T-helper 1 cell (primary cell): ENCODE results near the gene ADAMTS13.
"Not testable (repeated sequence)": the region's sequence is repeated elsewhere in the genome, so short reads cannot be mapped to it uniquely, and the experiment has no call there.

Source experiments
- DNase-seq, 5 donors: peaks; one replicate each; pipeline ENCODE4 v3.0.0-alpha.2; 2012 to 2020
- total RNA-seq, 4 donors: gene quantifications; one replicate each; lab custom pipeline; 2026; lab: John Stamatoyannopoulos, UW

ADAMTS13 gene
- 1.9 to 2.7 (median 2.1) reads per million in 4 donors for total RNA-seq

DNA sequence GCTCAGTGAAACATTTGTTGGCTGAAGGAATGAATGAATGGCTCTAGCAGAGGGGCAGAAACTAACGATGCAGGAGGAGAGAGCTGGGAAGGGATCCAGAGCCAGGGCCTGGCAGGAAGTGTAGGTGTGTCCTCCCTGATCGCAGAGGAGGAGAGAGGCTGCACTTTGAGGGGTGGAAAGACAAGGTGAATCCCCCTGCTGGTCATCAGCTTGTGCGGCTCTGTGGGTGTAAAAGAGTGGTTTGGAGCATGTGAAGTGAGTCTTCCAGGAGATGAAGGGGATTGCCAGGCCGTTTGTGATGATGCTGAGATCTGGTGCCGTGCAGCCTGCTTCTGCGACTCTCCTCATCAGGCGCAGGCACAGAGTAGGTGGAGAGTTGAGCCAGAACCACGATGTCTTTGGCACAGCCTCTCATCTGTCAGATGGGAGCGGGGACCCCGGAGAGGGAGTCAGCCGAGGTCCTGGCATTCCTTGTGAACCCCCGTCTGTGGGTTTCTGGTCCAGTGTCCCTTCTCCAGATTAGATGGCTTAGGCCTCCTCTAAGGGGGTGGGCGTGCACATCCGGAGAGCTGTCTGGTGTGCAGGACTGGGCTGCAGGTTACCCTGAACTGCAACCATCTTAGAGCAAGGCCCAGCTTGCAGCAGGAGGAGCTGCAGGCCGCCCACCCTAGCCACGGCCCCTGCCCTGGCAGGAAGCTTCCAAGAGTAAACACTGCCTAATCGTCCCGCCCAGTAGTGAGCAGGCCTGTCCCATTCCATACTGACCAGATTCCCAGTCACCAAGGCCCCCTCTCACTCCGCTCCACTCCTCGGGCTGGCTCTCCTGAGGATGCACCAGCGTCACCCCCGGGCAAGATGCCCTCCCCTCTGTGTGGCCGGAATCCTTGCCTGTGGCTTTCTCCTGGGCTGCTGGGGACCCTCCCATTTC is at the start of gene ADAMTS13:
Gene ADAMTS13, plus strand, starts transcription at position 753 of the 928 bp plus-strand sequence. Its CDS starts 77 bp downstream, at position 830.
- peak in 1 of 5 donors; percentile 26 for DNase-seq

DNA sequence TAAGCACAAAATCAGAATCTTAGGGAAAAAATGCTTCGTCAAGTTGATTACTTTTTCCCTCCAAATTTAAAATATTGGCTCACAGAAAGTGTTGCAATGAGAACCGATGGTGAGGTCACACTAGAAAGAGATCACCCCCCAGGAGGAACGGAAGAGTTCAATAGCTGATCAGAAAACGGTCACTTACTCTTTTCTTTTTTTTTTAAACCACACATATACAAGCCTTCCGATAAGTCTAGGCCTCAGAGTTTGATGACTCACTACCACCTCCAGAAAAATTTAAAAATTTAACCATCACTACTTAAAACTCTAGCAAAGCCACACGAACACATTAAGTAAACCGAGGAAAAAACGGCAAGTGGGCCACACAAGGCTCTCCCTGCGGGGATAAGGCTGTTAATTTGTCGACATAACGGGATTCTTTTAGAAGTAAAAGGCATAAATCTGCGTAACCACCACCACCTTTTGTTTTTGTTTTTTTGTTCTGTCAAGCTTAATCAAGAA is 47.5 kb upstream of the ADAMTS13 start:
- peak in 1 of 5 donors; percentile 81 for DNase-seq

DNA sequence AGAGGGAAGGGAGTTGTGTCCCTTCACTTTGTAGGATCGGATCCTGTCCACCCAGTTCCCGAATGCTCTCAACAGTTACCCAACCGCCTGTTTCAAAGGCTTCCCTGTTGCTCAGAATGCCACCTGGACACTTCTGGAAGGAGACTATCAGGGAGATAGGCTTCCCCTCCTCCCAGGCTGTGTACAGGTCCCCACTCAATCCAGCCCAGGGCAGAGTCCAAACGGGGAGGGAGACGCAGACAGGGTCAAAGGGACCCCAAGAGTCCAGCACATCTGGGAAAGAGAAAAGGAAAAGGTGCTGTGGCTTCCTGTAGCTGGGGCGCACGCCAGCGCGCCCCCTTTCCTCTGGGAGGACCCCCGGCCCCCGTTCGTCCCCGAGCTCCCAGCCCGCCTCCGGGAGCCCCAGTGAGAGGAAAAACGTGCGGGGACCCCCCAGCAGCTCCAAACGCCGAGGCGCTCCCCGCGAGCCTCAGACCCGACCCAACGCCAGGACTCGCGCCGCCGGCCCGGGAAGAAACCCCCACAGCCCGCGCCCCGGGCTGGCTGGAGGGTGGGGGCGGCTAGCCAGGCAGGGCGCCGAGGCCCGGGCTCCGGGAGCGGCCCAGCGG is 46.9 kb upstream of the ADAMTS13 start:
- peak in 2 of 5 donors; percentile 15 to 46 for DNase-seq

DNA sequence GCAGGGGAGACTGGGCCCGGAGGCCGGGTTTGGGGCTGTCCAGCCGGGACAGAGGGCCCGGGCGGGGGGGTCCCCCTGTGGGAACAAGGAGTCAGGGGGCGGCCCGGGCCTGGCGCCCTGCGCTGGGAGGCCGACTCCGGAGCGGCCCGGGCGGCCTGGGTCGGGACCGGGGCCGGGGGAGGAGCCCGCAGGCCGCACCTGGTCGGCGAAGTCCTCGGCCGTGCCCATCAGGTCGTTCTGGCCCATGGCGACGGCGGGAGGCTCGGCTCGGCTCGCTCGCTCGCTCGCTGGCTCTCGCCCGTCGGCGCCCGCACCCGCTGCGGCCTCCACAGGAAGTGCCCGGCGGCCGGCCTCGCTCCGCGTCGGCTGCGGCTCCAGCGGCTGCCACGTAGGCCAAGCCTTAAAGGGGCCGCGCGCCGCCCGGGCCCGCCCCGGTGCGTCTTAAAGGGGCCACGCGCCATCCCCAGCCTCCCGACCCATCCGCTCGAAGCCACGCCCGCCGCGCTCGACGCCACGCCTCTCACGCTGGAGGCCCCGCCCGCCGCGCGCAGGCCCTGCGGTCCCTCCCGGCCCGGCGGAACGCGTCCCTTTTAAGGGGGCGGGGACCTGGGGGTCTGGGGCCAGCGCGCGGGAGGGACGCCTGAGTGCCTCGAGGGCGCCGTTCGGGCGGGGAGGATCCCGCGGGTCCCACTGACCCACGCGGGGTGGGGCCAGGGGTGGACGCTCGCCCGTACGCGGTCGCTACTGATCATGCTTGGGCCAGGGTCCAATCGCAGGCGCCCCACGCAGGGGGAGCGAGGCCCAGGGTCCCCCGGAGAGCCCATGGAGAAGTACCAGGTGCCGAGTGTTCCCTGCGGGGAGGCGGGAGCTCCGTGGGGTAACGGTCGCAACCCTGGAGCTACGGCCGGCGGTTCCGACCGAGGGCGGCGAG is 46.2 kb upstream of the ADAMTS13 start, which contains the start of the genes STKLD1 and SURF4:
Gene STKLD1, plus strand, starts transcription at position 643 of the 931 bp plus-strand sequence. Its CDS starts 108 bp downstream, at position 751.
Gene SURF4, minus strand, starts transcription at position 337 of the 931 bp plus-strand sequence. Its CDS starts 91 bp downstream, at position 246.
- peak; percentile 82 to 95 (median 89) for DNase-seq

DNA sequence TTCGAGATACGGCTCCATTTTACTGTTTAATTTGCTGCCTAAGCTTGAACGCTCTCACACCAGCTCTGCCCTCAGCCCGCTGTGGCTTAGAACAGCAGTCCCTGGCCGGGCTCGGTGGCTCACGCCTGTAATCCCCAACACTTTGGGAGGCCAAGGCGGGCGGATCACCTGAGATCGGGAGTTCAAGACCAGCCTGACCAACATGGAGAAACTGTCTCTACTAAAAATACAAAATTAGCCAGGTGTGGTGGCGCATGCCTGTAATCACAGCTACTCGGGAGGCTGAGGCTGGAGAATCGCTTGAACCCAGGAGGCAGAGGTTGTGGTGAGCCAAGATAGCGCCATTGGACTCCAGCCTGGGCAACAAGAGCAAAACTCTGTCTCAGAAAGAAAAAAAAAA is 44.9 kb upstream of the ADAMTS13 start:
- not testable (repeated sequence) for DNase-seq

DNA sequence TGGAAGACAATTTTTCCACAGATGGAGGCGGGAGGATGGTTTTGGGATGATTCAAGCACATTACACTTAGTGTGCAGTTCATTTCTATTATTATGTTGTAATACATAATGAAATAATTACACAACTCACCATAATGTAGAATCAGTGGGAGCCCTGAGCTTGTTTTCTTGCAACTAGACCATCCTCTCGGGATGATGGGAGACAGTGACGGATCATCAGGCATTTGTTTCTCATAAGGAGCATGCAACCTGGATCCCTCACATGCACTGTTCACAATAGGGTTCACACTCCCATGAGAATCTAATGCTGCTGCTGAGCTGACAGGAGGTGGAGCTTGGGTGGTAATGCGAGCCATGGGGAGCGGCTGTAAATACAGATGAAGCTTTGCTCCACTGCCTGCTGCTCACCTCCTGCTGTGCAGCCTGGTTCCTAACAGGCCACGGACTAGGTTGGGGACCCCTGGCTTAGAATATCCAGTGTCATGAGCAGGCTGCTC is 44.4 kb upstream of the ADAMTS13 start:
- no peak for DNase-seq

DNA sequence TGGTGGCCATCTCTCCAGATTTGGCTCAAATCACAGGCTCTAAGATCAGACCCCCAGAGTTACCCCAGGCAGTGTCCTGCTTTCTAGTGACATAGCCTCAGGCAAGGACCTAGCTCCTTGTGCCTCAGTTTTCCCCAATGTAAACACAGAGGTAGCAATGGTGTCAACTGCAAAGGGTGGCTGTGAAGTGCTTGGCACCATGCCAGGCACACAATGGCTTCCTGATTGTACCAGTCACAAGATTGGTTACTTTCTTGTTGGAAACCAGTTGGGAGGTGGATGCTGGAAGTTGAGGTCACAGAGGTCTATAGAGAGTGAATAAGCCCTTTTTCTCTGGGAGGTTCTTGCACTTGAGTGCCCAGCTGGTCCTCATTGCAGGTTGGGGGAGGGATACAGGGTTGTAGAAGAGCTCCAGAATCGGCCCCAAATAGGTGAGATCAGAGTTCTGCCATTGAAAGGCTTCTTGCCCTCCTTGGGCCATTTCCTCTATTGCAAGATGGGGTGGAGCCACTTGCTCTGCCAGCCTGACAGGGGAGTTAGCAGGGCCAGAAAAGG is 43.7 kb upstream of the ADAMTS13 start:
- DNase-seq, result no peak

DNA sequence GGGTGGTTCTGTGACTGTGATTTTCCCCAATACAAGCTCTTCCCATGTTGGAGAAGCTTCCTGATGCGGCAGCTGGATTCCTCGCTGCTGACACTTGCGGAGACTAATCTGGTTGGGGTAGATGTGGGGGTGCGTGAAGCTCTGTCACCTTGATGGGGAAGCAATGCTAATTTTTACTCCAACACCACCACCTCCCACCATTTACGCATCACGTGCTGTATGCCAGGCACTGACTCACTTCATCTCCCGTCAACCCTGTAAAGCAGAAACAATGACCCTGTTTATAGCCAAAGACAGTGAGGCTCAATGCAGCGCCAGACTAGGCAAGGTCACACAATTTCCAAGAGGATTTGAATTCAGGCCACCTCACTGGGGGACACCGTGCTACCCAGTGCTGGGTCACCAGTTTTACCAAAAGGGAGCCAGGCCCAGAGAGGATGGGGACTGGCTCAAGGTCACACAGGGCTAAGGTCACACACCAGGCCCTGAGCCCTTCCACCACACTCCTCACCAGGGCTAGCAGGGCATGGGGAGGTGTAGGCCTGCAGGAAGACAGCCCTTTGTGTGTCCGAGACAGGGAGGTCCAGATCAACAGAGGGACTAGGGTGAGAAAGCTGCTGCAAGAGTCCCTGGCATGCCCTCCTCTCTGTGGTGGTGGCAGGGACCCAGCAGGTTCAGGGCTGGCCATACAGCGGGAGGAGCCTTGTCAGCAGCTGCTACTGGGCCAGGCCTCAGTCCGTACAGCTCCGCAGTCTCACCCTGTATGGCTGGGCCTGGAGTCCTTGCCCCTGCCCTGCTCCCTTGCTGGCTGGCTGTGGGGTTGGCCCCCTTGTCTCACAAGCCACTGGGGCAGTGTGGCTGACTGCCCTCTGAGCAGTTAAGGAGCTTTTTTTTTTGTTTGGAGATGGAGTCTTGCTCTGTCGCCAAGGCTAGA is 42.7 kb upstream of the ADAMTS13 start:
- no peak for DNase-seq

DNA sequence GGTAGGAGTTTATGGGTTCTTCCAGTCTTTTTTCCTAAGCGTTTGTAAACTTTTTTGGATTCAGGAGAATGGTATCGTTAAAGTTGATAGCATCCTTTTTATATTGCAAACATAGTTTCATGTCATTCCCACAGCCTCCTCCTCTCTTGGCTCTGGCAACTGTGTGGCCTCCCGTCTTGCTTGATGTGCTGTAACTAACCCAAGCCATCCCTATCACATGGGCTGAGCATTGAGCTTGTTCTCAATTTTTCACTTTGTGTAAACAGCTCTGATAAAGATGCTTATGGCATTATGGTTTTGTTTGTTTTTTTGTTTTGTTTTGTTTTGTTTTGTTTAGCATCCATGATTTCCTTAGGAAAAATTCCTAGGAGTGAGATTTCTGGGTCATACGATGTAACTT is 41.4 kb upstream of the ADAMTS13 start:
- DNase-seq, result no peak

DNA sequence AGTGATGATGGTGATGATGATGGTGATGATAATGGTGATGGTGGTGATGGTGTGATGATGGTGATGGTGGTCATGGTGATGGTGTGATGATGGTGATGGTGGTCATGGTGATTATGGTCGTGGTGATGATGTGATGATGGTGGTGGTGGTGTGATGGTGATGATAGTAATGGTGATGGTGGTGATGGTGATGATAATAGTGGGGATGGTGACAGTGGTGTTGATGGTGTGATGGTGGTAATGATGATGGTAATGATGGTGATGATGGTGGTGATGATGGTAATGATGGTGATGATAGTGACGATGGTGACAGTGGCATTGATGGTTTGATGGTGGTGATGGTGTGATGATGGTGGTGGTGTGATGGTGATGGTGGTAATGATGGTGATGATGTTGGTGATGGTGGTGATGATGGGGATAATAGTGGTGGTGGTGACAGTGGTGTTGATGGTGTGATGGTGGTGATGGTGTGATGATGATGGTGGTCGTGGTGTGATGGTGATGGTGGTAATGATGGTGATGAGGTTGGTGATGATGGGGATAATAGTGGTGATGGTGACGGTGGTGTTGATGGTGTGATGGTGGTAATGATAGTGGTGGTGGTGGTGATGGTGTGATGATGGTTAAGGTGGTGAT is 39.5 kb upstream of the ADAMTS13 start:
- DNase-seq, result no peak

DNA sequence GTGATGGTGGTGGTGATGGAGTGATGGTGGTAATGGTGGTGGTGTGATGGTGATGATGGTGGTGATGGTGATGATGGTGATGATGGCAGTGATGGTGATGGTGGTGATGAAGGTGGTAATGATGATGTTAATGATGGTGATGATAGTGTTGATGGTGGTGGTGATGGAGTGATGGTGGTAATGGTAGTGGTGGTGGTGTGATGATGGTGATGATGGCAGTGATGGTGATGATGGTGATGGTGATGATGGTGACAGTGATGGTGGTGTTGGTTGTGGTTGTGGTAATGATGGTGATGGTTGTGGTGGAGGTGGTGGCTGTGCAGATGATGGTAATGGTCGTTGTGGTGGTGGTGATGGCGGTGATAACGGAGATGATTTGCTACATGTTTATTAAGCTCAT is 38.7 kb upstream of the ADAMTS13 start:
- no peak for DNase-seq

DNA sequence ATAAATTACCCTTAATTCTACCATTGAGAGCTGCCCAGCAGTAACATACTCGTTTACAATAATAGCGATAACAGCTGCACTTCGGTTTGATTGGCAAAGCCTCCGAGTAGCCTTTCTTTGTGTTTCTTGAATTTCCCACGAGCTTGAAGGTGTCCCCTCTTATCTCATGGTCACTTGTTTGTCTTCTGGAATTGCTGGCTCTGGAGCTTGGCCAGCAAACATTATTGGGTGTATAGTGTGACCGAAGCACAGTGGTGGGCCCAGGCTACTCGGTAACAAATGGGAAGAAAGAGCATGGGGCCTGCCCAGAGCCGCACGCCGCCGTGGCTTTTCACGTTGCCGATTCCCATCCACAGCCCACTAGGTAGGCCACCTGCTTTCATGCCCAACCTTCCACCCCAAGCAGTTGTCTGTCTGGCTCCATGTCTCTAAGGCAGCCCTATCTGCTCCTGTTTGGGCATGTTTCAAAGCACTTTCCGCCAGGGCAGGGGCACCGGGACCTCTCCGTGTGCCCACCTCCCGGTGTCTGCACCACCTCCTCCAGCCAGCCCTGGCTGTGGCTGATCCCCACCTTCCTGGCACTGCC is 37.3 kb upstream of the ADAMTS13 start:
- DNase-seq, result no peak

DNA sequence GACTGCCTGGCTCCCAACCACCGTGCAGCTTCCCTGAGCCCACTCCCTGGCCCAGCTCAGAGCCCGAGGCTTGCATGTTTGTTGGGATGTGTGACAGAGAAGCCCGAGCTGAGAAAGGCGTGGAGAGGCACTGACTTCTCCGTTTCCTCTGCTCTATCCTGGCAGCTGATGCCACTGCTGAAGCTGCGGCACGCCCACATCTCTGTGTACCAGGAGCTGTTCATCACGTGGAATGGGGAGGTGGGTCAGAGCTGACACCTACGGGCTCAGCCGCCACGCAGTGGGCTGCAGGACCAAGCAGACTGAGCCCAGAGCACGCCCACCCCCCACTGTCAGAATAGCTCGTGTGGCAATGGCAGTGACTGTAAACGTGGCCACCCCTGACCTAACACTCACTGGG is 36.7 kb upstream of the ADAMTS13 start:
- DNase-seq, result no peak

DNA sequence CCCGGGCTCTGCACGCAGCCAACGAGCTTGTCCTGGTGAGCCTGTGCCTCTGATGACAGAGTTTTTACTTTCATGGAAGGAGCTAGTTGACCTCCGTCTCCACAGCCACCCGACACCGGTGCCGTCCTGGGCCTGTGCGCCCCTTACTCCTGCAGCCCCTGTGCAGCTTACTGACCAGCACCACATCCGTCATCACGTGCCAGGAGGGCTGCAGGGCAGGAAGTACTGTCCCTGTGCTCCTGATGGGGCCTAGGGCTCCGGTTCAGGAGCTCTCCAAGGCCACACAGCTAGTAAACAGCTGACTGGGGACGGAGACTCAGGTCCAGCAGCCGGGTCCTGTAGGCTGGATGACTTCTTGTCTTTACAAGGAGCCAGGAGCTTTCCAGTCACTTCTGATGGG is 35.8 kb upstream of the ADAMTS13 start:
- DNase-seq, result no peak

DNA sequence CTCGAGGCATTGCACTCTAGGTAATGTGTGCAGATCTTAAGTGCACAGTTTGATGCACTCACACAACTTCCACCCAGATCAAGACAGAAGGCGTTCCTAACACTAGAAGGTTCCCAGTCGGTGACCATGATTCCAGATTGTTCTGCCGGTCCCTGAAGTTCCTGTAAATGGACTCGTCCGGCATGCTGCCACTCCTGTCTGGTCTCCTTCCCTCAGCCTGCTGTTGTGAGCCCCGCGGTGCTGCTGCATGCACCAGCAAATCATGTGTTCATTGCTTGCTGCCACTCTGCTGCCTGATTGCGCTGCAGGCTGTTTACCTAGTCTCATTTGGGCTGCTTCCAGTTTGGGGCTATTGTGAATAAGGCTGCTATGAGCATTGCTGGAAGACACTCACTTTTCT is 34.5 kb upstream of the ADAMTS13 start:
- no peak for DNase-seq

DNA sequence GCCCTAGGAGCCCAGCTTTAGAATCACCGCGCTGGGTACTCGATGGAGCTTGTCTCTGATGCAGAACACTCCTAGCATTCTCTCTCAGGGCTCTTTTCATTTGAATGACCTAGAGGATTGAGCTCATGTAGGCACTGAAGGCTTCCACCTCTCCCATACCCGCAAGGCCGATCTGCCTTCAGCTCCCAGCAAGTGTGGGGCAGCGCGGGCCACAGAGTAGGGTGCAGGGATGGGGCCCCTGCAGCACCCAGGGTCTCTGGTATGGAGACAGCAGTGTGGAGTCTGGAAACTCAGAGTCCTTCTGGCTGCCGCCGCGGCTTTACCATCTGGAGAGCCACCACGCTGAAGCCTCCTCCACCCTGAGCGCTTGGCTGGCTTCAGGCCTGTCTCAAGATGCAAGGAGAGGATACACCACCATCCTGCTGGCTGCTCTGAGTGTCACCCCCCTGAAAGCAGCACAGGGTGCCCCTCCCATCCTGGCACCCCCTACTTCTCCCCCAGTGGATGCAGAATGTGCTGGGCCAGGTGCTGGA is 33.1 kb upstream of the ADAMTS13 start:
- DNase-seq, result no peak

DNA sequence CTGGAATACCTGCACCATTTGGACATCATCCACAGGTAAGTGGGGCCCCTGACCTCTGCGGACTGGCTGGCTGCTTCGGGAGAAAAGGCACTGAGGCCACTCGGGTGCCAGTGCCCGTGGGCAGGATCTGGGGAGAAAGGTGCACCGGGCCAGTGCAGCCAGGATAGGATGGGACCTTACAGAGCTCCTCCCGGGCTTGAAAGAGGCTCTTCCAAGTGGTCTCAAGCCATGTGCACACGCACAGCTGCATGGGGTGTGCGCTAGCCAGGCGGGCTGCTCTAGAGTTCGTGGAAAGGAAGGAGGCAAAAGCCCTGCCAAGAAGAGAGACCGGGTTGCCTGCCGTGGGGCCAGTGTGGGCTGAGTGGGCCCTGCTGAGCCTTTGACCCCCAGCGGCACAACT is 32.6 kb upstream of the ADAMTS13 start:
- no peak for DNase-seq

DNA sequence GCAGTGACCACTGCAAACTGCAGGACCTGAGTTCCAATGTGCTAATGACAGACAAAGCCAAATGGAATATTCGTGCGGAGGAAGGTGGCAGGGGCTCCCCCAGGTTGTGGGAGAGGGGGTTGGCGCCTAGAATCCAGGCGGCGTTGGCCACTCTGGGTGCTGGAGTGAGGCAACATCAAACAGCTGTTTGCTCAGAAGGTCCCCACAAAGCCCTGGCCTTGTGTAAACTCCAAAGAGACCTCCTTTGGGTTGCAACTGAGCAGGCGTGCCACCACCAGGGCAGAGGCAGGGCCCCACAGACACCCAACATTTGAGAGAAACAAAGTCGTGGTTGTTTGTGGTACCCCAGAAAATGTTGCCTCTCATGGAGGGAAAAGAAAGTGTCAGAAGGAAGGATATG is 31.5 kb upstream of the ADAMTS13 start:
- no peak for DNase-seq

DNA sequence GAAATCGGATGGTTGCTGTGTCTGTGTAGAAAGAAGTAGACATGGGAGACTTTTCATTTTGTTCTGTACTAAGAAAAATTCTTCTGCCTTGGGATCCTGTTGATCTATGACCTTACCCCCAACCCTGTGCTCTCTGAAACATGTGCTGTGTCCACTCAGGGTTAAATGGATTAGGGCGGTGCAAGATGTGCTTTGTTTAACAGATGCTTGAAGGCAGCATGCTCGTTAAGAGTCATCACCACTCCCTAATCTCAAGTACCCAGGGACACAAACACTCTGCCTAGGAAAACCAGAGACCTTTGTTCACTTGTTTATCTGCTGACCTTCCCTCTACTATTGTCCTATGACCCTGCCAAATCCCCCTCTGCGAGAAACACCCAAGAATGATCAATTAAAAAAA is 30.7 kb upstream of the ADAMTS13 start:
- not testable (repeated sequence) for DNase-seq
